GM18951 (cell line): Measurements from ENCODE around the gene C1QL4.
"Not testable (repeated sequence)": the region's sequence is repeated elsewhere in the genome, so short reads cannot be mapped to it uniquely, and the experiment has no call there.

ENCODE experiments used
- POLR2A ChIP-seq: IDR thresholded peaks from 4 replicates; pipeline ENCODE4 v1.6.1; 2011; ENCODE audit warnings: mild to moderate bottlenecking; ENCODE audit not compliant: insufficient read length, insufficient read depth; ENCODE audit errors: extremely low read depth
- in situ Hi-C: fragments of 300-500 bp; cut with MboI; formaldehyde crosslinking; loops from one replicate; pipeline ENCODE4 v1.12.0; 2022; ENCODE audit warnings: low sequenced_read_pairs, mixed read lengths, inconsistent platforms; ENCODE audit not compliant: unreplicated experiment

C1QL4 gene

DNA sequence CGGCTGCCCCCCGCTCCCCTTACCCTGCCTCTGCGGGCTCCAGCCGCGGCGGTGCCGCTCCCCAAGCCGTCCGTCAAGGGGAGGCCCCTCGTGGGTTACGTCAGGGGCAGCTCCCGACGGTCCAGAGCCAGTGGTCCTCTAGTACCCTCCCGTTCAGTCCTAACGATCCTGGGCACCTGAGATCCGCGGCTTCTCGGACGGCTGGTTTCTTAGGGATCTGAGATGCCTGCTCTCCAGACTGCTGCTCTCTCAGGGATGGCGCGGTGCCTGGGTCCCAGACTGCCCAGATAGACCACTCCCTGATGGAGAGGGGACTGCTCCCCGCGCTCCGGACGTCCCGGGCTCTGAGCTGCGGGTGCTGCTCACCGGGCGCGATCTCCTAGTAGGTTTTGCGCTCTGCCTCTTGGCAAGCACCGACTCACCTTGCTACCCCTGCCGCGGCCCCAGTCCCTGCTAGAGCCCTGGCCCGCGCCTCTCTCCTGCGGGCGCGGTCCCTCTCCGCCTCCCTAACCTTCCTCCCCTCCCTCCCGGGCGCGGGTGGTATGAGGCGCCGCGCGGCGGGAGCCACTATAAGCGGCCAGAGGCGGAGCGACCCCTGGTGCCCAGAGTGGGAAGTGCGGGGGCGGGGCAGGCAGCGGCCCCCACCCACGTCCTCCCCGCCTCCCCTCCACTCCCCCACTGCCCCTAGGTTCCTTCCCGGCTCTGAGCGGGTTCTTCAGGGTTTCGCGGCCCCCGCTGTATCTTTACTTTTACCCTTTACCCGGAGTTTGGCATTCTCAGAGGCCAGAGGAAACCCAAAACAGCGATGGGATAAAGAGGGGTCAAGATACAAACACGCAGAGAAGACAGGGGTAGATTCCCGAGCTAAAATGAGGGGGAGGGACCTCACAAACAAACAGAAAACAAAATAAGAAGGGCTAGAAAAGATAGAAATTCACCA is at the start of gene C1QL4:
Gene C1QL4 (minus strand): TSS at position 544 of the 940 bp plus-strand sequence. CDS start 711 bp downstream, outside the sequence.
- in situ Hi-C loops, result no loop called here
- no peak for TF ChIP-seq POLR2A

DNA sequence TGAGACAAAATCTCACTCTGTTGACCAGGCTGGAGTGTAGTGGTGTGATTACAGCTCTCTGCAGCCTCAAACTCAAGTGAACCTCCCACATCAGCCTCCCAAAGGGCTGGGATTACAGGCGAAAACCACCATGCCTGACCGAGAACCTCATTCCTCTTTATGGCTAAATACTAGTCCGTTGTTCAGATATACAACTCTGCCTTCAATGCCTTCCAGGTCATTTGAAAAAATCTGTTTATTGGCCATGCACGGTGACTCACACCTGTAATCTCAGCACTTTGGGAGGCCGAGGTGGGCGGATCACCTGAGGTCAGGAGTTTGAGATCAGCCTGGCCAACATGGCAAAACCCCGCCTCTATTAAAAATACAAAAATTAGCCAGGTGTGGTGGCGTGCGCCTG is 43.2 kb upstream of the C1QL4 start:
- in situ Hi-C loops, result not testable (repeated sequence)

DNA sequence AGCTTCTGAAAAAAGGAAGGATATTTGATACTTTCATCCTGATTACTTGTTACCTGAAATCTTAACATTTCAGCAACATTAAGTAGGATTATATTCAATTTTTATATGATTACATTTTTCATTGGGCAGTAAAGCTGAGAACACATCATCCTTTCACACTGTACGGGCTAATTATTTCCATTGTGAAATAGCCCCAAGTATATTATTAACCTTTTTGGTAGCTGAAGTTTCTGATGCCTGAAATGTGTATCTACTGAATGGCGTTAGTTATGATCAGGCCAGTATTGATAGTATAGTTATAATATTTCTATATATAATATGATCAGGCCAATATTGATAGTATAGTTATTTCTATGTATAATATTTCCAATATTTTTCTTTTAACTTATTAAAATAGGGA is 40.4 kb upstream of the C1QL4 start:
- no peak for TF ChIP-seq POLR2A
- in situ Hi-C loops, result no loop called here

DNA sequence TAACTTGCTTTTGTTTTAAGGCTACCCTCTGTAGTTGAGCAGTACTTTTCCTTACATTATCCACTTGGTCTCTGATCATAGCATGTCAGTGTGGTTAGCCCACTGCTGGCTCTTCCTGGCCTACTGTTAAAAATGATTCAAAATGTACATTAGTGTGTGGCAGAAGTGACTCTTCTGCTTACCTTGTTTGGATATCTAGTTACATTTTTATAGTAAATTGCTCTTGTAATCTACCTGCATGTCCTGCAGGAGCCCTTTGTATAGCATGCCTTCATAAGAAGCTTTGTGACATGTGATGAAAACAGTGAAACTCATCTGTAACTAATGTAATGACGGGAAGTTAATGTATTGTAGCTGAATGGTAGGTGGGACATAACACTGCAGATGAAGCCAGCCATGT is 38.4 kb upstream of the C1QL4 start:
- in situ Hi-C loops, result no loop called here
- no peak for TF ChIP-seq POLR2A

DNA sequence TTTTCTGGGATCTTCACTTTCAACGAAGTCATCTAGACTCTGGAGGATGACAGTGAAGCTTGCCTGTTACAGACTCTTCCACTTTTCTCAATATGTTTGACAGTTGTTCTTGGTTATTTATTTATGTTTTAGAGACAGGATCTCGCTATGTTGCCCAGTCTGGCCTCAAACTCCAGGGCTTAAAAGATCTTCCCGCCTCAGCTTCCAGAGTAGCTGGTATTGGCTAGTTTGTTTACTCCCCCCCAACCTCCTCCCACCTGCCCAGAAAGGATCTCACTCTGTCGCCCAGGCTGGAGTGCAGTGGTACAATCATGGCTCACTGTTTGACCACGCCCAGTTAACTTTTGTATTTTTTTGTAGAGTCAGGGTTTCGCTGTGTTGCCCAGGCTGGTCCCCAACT is 33.6 kb upstream of the C1QL4 start:
- in situ Hi-C loops, result no loop called here
- TF ChIP-seq POLR2A, result no peak

DNA sequence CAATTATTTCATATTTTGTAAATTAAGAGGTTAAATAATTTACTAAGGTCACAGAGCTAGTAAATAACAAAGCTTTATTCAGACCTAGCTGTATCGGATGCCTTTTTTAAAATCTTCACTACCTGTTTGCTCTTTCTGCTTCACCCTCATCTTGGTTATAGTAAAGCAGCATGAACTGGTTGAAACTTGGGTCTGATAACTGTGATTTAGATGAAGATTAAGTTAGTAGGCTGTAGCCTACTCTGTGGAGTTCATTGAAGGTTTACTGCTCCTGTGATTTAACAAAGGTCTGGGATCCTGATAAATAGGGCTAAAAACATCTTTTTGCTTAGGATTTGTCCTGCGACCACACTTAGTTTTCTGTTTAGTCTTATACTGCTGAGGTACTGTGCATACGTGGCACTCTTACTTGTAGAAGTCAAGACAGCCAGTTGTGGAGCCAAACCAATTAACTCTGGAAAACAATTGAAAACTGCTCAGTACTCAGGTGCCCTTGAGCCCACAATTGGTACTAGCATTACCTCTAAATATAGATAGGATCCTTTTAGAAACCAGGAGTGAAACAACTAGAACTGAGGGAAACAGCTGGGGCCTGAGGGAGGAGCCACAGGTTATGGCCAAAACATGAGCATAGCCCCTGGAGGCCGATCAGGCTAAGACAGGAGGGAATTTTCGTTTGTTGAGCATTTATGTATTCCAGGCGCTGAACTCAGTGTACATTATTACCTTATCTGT is 32.6 kb upstream of the C1QL4 start:
- in situ Hi-C loops, result no loop called here
- no peak for TF ChIP-seq POLR2A

DNA sequence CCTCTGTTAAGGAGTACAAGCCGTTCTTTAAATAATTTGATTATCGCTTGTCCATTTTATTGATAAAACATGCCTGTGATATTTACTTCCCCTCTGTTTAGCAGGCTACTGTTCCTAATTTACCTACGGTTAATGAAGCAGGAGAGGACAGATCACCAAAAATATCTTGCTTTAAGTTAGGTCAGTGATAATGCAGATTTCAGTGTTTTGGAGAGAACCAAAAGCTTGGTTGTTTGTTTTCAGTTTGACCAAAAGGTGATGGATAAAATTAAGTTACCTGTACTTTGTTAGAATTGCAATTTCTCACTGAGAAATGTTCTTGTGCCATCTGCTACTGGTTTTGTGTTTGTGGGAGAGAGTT is 31.2 kb upstream of the C1QL4 start:
- no peak for TF ChIP-seq POLR2A
- in situ Hi-C loops, result no loop called here

DNA sequence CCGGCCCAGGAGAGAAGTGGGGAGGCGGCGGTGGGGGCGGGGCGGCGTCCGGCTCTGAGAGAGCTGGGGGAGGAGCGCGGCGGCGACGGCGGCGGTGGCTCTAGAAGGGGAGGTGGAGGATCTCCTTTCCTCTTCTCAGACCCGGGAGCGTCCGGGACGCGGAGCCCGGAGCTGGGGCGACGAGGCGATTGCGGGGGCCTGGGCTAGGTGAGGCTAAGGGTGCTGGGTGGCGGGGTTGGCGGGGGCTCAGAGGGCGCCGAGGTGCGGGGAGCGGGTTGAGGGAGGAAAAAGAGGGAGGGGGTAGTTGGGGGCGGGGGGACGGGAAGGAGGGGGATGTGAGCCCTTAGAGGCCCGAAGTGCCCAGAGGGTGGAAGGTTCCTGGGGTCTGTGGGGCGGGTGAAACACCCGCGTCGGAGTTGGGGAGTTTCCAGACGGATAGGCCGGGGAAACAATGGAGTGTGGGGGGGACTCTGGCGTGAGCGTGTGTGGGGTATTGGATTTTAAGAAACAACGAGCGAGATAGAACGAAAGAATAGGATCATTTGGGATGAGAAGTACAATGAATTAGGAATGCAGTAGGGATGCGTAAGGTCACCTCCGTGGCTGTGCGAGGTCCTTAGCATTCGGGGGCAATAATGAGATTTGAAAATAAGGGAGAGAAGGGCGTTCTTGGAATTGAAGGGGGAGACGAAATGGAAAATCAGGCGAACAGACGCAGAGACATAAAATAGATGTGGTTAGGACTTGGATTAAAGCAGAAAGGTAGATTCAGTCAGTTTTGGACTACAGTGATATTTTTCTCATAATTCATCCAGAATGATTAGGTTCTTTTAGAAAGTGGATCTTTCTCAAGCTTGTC is 30.6 kb upstream of the C1QL4 start, which contains the start of gene SPATS2:
Gene SPATS2 (plus strand): TSS at position 82 of the 859 bp plus-strand sequence. CDS start 93,551 bp downstream, outside the sequence.
- in situ Hi-C loops, result no loop called here
- TF ChIP-seq POLR2A, result peak; percentile 79

DNA sequence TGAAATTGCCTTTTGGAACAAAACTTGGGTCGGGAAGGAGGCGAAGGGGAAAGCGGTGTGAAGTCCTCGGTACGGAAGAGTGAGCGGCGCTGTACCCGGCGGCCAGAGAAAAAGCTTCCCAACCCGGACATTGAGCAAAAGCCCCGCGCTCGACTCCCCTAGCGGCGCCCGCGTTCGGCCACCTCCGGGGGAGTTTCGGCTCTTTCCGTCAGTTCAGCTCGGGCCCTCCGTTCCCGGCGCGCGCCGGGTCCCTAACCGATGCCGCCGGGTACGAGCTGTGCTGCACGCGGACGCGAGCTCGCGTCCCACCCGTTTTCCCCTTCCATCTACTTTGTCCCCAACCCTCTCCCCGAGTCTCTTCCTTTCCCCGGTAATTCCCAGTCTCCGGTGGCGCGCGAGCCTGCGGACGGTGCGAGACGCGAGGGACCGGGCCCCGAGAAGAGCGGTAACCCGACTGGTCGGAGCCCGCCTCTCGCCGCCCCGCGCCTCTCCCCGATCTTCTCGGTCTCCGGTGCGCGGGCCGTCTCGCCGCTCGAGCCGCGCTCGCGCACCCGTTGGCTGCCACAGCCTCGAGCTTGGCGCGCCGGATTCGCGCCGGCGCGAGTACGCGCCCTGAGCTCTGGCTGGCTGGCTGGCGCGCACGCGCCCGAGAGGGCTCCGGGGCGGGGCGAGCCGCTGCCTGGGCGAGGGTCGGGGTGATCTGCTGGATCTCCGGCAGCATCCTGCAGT is 29.8 kb upstream of the C1QL4 start:
- in situ Hi-C loops, result no loop called here
- TF ChIP-seq POLR2A, result peak; percentile 93

DNA sequence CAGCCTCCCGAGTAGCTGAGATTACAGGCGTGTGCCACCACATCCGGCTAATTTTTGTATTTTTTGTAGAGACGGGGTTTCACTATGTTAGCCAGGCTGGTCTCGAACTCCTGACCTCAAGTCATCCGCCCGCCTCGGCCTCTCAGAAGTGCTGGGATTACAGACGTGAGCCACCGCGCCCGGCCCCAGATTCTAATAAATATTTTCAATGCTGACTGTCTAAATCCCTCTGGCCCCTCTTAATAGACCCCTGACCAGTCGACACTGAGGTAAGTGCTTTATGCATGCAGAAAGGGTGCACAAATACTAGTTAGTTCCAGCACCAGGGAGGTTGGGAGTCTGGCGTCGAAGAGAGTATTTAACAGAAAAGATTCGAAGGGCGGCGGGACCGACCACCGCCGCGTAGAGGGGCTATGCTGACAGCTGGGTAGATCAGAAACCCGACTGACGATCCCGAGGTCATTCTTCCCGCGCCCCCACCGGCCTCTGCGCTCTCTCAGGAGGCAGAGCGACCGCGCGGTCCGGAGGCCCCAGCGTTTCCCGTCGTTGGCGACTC is 29.2 kb upstream of the C1QL4 start:
- in situ Hi-C loops, result no loop called here

DNA sequence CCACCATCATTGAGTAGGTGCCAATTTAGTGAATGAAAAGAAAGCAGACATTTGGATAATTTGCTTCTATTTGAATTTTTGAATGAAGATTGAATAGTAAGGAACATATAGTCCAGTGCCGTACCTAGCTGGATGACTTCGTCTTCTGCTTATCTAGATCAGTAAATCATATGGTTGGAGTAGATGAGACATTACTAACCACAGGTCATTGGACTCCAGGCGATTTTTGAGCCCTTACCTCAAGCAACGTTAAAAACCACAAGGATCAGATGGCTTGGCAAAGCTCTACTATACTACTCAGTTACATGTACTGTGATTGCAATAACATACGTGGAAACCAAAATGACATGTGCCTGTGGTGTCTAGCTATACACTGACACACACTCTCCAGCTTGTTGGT is 28.6 kb upstream of the C1QL4 start:
- TF ChIP-seq POLR2A, result no peak
- in situ Hi-C loops, result no loop called here

More for the DNA sequence above, 29.2 kb upstream of the C1QL4 start:
- TF ChIP-seq POLR2A, result no peak

DNA sequence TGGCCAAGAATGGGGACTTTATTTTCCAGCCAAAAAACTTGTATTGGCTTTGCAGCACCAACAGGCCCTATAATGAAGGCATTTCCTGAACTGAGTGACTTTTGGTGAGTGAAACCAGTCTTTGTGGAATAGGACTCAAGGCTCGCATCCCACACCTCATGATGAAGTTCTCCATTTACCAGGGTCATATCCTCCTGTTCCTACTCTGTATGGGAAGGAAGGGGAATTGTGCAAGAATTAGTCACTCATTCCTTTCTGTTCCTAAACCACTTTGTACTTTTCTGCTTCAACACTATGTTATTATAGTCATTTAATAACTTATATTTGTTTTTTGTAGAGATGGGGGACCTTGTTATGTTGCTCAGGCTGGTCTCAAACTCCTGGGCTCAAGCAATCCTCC is 28.0 kb upstream of the C1QL4 start:
- in situ Hi-C loops, result loop anchor here (5.0 kb wide), 1 partner anchor 152 kb away; no protein-coding TSS in a partner anchor
- TF ChIP-seq POLR2A, result no peak
